ENCODE results near the gene CDK5RAP3.

The CDK5RAP3 gene

DNA sequence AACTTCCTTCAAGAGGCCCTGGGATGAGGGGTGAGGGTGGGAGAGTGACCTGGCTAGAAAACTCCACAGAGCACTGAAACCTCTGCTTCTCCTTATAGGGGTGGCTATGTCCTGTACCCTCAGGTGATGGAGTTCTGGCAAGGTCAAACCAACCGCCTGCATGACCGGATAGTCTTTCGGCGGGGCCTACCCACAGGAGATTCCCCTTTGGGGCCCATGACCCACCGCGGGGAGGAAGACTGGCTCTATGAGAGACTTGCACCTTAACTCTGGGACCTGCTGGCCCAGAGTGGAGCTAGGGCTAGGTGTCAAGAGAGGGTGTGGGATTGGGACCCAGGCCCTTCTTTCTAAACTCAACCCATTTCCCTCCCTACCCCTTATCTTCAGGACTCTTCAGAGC is 24.4 kb upstream of the CDK5RAP3 start:
- DNase-seq, result no peak
- in situ Hi-C loops (cut with MboI; ENCODE audit: low pct_unique_long_range_greater_than_20kb, low sequenced_read_pairs), result loop anchor here (10.0 kb wide), 1 partner anchor 52 kb away; the partner anchor contains the start of gene SP2

- in situ Hi-C loops (cut with MboI; ENCODE audit: low pct_unique_long_range_greater_than_20kb, low sequenced_read_pairs), result loop anchor here (10.0 kb wide), 1 partner anchor 52 kb away; the partner anchor contains the start of gene SP2
- peak; percentile 80 for DNase-seq
Measured at GRCh38 chr17:47946929-47947397, 23.9 kb upstream of the CDK5RAP3 start.

DNA sequence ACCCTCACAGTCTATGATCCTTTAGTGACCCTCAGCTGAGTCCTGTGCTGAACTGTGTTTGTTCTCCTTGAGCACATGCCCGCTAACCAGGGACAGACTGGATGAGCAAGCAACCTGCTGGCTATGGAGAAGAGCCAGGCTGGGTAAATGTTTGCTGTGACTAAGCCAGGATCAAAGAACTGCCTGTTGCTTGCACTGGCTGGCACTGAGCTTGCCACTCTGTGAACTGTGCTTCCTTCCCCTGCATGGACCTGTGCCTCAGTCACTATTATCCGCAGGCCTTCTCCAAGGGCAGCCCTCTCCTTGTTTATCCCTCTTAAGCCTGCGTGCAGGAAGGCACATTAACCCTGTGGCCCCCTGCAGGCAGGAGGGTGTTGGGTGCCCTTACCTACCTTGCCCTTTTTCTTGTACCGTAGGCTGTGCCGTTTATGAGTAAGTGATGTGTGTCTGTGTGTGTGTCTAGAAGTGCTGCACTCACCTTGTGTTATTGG is 22.2 kb upstream of the CDK5RAP3 start:
- DNase-seq, result no peak
- in situ Hi-C loops (cut with MboI; ENCODE audit: low pct_unique_long_range_greater_than_20kb, low sequenced_read_pairs), result loop anchor here (10.0 kb wide), 1 partner anchor 54 kb away; the partner anchor contains the start of gene SP2

GRCh38 chr17:47949197-47949759 is 21.6 kb upstream of the CDK5RAP3 start:
- in situ Hi-C loops (cut with MboI; ENCODE audit: low pct_unique_long_range_greater_than_20kb, low sequenced_read_pairs), result loop anchor here (10.0 kb wide), 1 partner anchor 54 kb away; the partner anchor contains the start of gene SP2

GRCh38 chr17:47949946-47950345 is 21.0 kb upstream of the CDK5RAP3 start:
- in situ Hi-C loops (cut with MboI; ENCODE audit: low pct_unique_long_range_greater_than_20kb, low sequenced_read_pairs), result loop anchor here (10.0 to 25.0 kb wide), 2 partner anchors 55 to 113 kb away; partner anchors contain the start of genes LRRC46, MRPL10, SCRN2 and SP2
- peak; percentile 57 for DNase-seq

More at GRCh38 chr17:47949197-47949759, 21.6 kb upstream of the CDK5RAP3 start:
- peak; percentile 82 for DNase-seq

- in situ Hi-C loops (cut with MboI; ENCODE audit: low pct_unique_long_range_greater_than_20kb, low sequenced_read_pairs), result loop anchor here (25.0 kb wide), 1 partner anchor 113 kb away; the partner anchor contains the start of genes LRRC46, MRPL10 and SCRN2
Measured at GRCh38 chr17:47950448-47950847, 20.5 kb upstream of the CDK5RAP3 start.

GRCh38 chr17:47952171-47953021 is 18.5 kb upstream of the CDK5RAP3 start:
- no peak for DNase-seq
- in situ Hi-C loops (cut with MboI; ENCODE audit: low pct_unique_long_range_greater_than_20kb, low sequenced_read_pairs), result loop anchor here (25.0 kb wide), 1 partner anchor 115 kb away; the partner anchor contains the start of genes LRRC46, MRPL10 and SCRN2

More at GRCh38 chr17:47950448-47950847, 20.5 kb upstream of the CDK5RAP3 start:
- DNase-seq, result no peak

- in situ Hi-C loops (cut with MboI; ENCODE audit: low pct_unique_long_range_greater_than_20kb, low sequenced_read_pairs), result loop anchor here (25.0 kb wide), 1 partner anchor 117 kb away; the partner anchor contains the start of genes LRRC46, MRPL10 and SCRN2
- DNase-seq, result no peak
Measured at GRCh38 chr17:47953909-47954308, 17.0 kb upstream of the CDK5RAP3 start.

- in situ Hi-C loops (cut with MboI; ENCODE audit: low pct_unique_long_range_greater_than_20kb, low sequenced_read_pairs), result loop anchor here (25.0 kb wide), 1 partner anchor 118 kb away; the partner anchor contains the start of genes LRRC46, MRPL10 and SCRN2
- DNase-seq, result no peak
Measured at GRCh38 chr17:47955497-47956461, 15.1 kb upstream of the CDK5RAP3 start.

- in situ Hi-C loops (cut with MboI; ENCODE audit: low pct_unique_long_range_greater_than_20kb, low sequenced_read_pairs), result loop anchor here (25.0 kb wide), 1 partner anchor 120 kb away; the partner anchor contains the start of genes LRRC46, MRPL10 and SCRN2
- DNase-seq, result no peak
Measured at GRCh38 chr17:47956791-47957590, 13.9 kb upstream of the CDK5RAP3 start.

DNA sequence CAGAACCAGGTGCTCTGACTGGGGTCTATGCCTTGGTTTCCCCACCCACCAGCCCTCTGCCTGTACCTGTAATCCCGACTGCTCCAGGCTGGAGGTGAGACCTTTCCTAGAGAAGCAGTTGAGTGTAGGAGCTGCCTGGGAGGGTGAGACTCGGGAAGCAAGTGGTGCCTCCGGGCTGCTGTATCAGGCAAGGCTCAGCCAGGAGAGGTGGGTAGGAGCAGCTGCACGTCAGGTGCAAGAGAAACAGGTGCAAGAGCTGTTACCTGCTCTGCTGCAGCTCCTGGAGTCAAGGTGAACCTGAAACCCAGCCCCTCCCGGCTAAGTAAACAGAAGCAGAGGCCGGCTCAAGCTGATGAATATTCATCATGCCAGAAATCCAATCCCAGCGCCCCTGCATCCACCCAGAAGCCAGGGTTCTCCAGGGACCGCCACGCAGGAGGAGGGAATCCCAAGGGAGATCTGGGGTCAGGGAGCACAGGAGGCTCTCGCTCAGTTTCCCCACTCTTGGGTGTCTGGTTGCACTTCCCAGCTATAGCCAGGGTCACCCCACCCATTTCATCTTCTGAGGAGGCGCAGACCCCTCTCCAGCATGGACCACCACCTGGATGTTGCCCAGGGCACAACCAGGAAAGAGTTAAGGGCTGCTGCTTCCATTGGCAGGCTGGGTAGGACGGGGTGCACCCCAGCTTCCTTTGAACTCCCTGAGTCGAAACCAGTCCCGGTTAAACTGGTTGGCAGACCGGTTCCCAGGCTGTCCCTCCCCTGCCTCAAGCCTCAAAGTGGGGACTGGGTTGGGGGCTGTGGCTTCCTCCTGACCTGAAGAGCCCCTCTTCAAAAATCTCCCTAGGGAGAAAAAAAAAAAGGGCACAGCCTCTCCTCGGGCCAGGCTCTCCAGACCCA is 13.1 kb upstream of the CDK5RAP3 start, which contains the start of gene PRR15L:
Gene PRR15L (minus strand): TSS at position 293 of the 900 bp plus-strand sequence. CDS start 4,649 bp downstream, outside the sequence.
- no peak for DNase-seq

DNA sequence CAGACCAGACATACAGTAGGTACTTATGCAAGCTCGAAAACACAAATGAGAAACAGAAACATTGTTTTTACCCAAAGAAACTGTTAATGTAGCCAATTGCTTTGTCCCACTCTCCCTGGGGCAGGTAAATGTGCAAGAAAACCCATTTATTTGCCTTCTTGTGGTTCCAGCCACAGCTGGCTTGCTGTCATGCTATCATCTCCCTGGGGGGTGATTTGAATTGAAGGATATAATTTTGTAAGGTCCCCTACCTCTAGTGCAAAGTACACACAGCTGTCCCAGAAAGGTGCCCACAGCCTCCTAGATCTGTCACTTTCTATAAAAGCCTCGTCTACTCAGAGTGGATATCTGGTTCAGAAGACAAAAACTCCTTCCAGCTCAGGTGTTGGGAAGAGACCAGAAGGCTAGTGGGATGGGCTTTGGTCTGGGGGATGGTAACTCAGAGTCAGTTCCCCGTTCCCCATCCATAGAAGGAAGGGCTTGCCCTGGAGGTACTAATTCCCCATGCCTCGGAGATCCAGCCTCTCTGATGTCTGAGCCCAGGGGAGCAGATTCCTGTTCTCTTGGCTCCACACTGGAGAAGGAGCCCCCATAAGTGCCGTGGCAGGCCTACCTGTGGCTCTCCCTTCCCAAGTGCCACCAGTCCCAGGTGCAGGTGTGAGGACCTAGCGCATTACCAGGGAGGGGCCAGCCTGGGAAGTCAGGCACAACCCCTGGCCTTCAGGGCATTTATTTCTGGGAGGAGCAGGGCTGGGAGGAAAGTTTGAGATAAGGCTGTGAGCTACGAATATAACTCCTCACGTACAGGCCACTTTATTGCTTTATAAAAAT is 10.9 kb upstream of the CDK5RAP3 start:
- no peak for DNase-seq
- in situ Hi-C loops (cut with MboI; ENCODE audit: low pct_unique_long_range_greater_than_20kb, low sequenced_read_pairs), result loop anchor here (25.0 kb wide), 1 partner anchor 123 kb away; the partner anchor contains the start of genes LRRC46, MRPL10 and SCRN2

More for the DNA sequence above, 13.1 kb upstream of the CDK5RAP3 start, which contains the start of gene PRR15L:
- in situ Hi-C loops (cut with MboI; ENCODE audit: low pct_unique_long_range_greater_than_20kb, low sequenced_read_pairs), result loop anchor here (25.0 kb wide), 1 partner anchor 121 kb away; the partner anchor contains the start of genes LRRC46, MRPL10 and SCRN2

DNA sequence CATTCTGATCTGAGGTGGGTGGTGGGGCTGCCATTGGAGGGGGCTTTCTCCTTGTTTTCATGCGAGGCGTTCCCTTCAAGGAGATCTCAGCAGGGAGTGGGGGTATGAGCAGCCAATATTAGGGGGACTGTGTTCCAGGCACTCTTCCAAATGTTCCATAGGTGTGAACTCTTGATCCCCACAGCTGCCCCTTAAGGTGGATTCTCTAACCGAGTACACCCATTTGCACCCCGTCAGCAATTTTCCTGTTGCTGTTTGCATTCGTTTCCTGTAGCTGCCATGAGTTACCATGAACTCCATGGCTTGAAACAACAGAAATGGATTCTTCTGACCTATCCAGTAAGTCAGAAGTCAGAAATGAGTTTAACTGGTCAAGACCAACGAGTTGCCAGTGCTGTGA is 9.5 kb upstream of the CDK5RAP3 start:
- no peak for DNase-seq
- in situ Hi-C loops (cut with MboI; ENCODE audit: low pct_unique_long_range_greater_than_20kb, low sequenced_read_pairs), result loop anchor here (25.0 kb wide), 1 partner anchor 124 kb away; the partner anchor contains the start of genes LRRC46, MRPL10 and SCRN2

DNA sequence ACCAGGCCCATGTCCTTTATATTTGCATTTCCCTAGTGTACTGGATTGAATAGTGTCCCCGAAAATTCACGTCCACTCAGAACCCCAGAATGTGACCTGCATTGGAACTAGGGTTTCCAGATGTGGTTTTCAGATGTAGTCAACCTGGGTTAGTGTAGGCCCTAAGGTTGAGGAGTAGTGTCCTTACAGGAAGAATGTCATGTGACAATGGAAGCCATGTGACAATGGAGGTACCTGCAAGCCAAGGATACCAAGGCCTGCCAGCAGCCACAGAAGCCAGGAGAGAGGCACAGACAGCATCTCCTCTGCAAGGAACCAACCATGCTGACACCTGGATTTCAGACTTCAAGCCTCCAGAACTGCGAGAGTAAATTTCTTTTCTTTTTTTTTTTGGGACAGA is 8.0 kb upstream of the CDK5RAP3 start:
- in situ Hi-C loops (cut with MboI; ENCODE audit: low pct_unique_long_range_greater_than_20kb, low sequenced_read_pairs), result loop anchor here (25.0 kb wide), 1 partner anchor 126 kb away; the partner anchor contains the start of genes LRRC46, MRPL10 and SCRN2
- DNase-seq, result no peak

- no peak for DNase-seq
- in situ Hi-C loops (cut with MboI; ENCODE audit: low pct_unique_long_range_greater_than_20kb, low sequenced_read_pairs), result loop anchor here (25.0 kb wide), 1 partner anchor 128 kb away; the partner anchor contains the start of genes LRRC46, MRPL10 and SCRN2
Measured at GRCh38 chr17:47964856-47965255, 6.1 kb upstream of the CDK5RAP3 start.
